Activated CD8-positive, alpha-beta T cell treated with anti-CD3 and anti-CD28 coated beads for 36 hours (primary cell): ENCODE results near the gene INPP5A. TPM values are rescaled to one million over a fixed set of nuclear protein-coding genes. Genes with fewer than 3 reads are reported as not detected.
"Not testable (repeated sequence)": the region's sequence is repeated elsewhere in the genome, so short reads cannot be mapped to it uniquely, and the experiment has no call there.

Experiments
- ATAC-seq: fragments of 200-7000 bp; cut with Tn5 transposase; one replicate; pipeline ENCODE4 v1.10.0; 2021; ENCODE audit warnings: mild to moderate bottlenecking, moderate library complexity
- CTCF ChIA-PET: fragments of 350-600 bp; sonication (Branson Sonifier 250); formaldehyde crosslinking; loops from one replicate; lab custom pipeline; 2021; ENCODE audit warnings: antibody characterized with exemption; lab: Charles Lee
- POLR2A ChIA-PET: fragments of 350-600 bp; sonication (Branson Sonifier 250); formaldehyde crosslinking; loops from one replicate; lab custom pipeline; 2021; ENCODE audit warnings: antibody characterized with exemption; lab: Charles Lee
- DNase-seq: peaks from one replicate; pipeline ENCODE4 v3.0.0-alpha.2; 2020
- H3K27ac Mint-ChIP-seq: one replicate; pipeline ENCODE4 v1.8.0; 2021; ENCODE audit warnings: mild to moderate bottlenecking, mixed read lengths
- H3K27me3 Mint-ChIP-seq: one replicate; pipeline ENCODE4 v1.8.0; 2021; ENCODE audit warnings: mixed read lengths
- H3K36me3 Mint-ChIP-seq: one replicate; pipeline ENCODE4 v1.8.0; 2021; ENCODE audit warnings: low read depth, mixed read lengths
- H3K4me1 Mint-ChIP-seq: one replicate; pipeline ENCODE4 v1.8.0; 2021; ENCODE audit warnings: low read depth, mixed read lengths
- H3K4me3 Mint-ChIP-seq: one replicate; pipeline ENCODE4 v1.8.0; 2021; ENCODE audit warnings: mild to moderate bottlenecking, moderate library complexity, mixed read lengths
- H3K9me3 Mint-ChIP-seq: one replicate; pipeline ENCODE4 v1.8.0; 2021; ENCODE audit warnings: mixed read lengths
- intact Hi-C: fragments of 100-400 bp; cut with micrococcal nuclease; formaldehyde crosslinking; loops from one replicate; pipeline ENCODE4 v1.10.0; 2022
- total RNA-seq, 2 experiments: library from RNA; stranded (reverse); gene quantifications; one replicate each; pipeline ENCODE4 v1.2.3, GENCODE V29; 2021
- TF ChIP-seq, protein P1 (sequence below): fragments of 200-600 bp; IDR thresholded peaks from one replicate; pipeline ENCODE4 v1.8.0; 2022; ENCODE audit warnings: antibody characterized with exemption, mild to moderate bottlenecking

Gene INPP5A
- total RNA-seq, 2 experiments from 2014 or later = 9.6 to 10.4 TPM

DNA sequence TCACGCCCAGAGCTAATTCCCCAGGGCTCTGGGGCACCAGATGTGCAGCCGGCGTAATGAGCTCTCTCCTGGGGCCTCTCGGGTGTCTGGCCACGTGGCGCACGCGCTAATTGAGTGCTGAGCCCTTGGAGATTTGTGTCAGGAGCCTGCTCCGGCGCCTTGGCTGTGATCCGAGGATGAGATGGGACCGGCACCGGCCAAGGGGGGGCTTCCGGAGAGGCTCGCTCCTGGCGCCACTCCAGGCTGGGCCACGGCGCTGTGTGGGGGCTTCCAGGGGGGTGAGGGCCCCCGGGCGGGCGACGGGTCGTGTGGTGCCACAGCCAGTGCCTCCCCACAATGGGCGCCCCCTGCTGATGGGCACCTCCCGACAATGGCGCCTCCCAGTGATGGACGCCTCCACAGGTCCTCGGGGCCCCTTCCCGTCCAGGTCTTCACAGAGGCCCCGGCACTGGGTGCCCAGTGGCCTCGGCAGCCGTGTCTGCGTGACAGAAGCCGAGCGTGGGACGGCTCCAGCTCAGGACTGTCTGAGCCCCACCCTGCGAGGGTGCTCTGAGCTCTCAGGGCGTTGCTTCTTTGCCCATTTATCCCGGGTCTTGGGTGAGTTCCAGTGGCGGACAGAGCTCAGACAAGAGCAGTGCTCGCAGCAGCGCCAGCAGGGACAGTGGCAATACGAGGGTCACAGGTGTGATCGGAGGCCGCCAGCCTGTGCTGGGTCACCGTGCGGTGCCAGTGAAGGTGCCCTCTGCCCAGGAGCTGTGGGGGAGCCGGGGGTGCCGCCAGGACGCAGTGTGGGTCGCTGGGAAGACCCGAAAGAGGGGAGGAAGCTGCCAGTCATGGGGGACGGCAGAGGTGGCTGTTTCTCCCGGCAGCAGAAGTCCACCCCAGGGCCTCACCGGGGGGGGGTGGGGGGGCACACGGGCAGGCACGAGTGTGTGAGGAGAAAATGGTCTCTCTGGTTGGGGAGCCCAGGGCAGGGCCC is 256.6 kb downstream of the INPP5A start:
- ATAC-seq (no peak), DNase-seq (no peak)
- CTCF ChIA-PET = interaction anchor here (1.0 kb wide), 1 partner anchor 139 kb away, joined by 4 read pairs; no protein-coding TSS in a partner anchor
- H3K27ac Mint-ChIP-seq = no peak overlapping the region
- H3K4me1 Mint-ChIP-seq = no peaks in the 10 kb centered on the region
- intact Hi-C loops = loop anchor here (10.0 kb wide), 1 partner anchor 139 kb away; no protein-coding TSS in a partner anchor
- H3K36me3 Mint-ChIP-seq = no peaks in the 10 kb centered on the region
- H3K27me3 Mint-ChIP-seq = peaks cover 7% of the 10 kb centered on the region
- no peak overlapping the region for H3K4me3 Mint-ChIP-seq
- TF ChIP-seq, protein P1, sequence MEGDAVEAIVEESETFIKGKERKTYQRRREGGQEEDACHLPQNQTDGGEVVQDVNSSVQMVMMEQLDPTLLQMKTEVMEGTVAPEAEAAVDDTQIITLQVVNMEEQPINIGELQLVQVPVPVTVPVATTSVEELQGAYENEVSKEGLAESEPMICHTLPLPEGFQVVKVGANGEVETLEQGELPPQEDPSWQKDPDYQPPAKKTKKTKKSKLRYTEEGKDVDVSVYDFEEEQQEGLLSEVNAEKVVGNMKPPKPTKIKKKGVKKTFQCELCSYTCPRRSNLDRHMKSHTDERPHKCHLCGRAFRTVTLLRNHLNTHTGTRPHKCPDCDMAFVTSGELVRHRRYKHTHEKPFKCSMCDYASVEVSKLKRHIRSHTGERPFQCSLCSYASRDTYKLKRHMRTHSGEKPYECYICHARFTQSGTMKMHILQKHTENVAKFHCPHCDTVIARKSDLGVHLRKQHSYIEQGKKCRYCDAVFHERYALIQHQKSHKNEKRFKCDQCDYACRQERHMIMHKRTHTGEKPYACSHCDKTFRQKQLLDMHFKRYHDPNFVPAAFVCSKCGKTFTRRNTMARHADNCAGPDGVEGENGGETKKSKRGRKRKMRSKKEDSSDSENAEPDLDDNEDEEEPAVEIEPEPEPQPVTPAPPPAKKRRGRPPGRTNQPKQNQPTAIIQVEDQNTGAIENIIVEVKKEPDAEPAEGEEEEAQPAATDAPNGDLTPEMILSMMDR = no peak
- no peaks in the 10 kb centered on the region for H3K9me3 Mint-ChIP-seq
- POLR2A ChIA-PET = no interaction called here

DNA sequence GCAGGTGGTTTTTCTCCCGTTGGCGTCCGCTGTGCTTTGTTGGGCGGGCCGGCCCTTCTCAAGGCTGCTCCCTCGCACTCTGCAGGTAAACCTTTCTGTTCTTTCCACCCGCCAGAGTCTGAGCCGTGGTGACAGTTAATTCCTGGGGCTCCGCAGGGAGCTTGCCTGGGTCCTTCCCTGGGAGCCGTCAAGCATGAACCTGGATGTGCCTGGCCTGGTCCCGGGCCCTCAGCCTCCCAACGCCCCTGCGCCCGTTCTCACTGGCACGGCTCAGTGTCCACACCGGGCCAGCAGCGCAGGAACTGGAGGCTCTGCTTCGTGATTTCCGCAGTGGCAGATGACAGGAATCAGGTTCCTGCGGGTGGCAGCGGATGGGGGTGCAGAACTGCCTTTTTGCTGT is 259.3 kb downstream of the INPP5A start:
- DNase-seq (no peak), ATAC-seq (no peak)
- H3K9me3 Mint-ChIP-seq = no peaks in the 10 kb centered on the region
- no peaks in the 10 kb centered on the region for H3K4me1 Mint-ChIP-seq
- no peak overlapping the region for H3K4me3 Mint-ChIP-seq
- ChIA-PET CTCF (interaction anchor here (0.7 kb wide), 1 partner anchor 143 kb away, joined by 3 read pairs; no protein-coding TSS in a partner anchor), POLR2A (no interaction called here)
- no peak overlapping the region for H3K27ac Mint-ChIP-seq
- H3K36me3 Mint-ChIP-seq = no peaks in the 10 kb centered on the region
- TF ChIP-seq, protein P1 = no peak
- intact Hi-C loops = loop anchor here (10.0 kb wide), 1 partner anchor 142 kb away; no protein-coding TSS in a partner anchor
- no peaks in the 10 kb centered on the region for H3K27me3 Mint-ChIP-seq

- DNase-seq, ATAC-seq, H3K27me3 Mint-ChIP-seq, H3K9me3 Mint-ChIP-seq, H3K36me3 Mint-ChIP-seq, CTCF ChIA-PET, H3K4me3 Mint-ChIP-seq, H3K27ac Mint-ChIP-seq, H3K4me1 Mint-ChIP-seq, POLR2A ChIA-PET: not testable (repeated sequence)
- intact Hi-C loops = loop anchor here (10.0 kb wide), 1 partner anchor 143 kb away; no protein-coding TSS in a partner anchor
These were observed 260.4 kb downstream of the INPP5A start for GRCh38 chr10:132797986-132798385.

GRCh38 chr10:132798403-132798802 is 260.8 kb downstream of the INPP5A start:
- TF ChIP-seq, protein P1 = no peak
- H3K4me1 Mint-ChIP-seq = no peaks in the 10 kb centered on the region
- ChIA-PET POLR2A (no interaction called here), CTCF (no interaction called here)
- no peaks in the 10 kb centered on the region for H3K9me3 Mint-ChIP-seq
- DNase-seq = no peak
- no peak overlapping the region for H3K4me3 Mint-ChIP-seq
- ATAC-seq = no peak
- H3K36me3 Mint-ChIP-seq = no peaks in the 10 kb centered on the region
- intact Hi-C loops = loop anchor here (10.0 kb wide), 1 partner anchor 144 kb away; no protein-coding TSS in a partner anchor
- H3K27me3 Mint-ChIP-seq = no peaks in the 10 kb centered on the region
- no peak overlapping the region for H3K27ac Mint-ChIP-seq

- no peaks in the 10 kb centered on the region for H3K9me3 Mint-ChIP-seq
- no peaks in the 10 kb centered on the region for H3K36me3 Mint-ChIP-seq
- ATAC-seq (no peak), DNase-seq (no peak)
- TF ChIP-seq, protein P1 = no peak
- POLR2A ChIA-PET = no interaction called here
- no peaks in the 10 kb centered on the region for H3K27me3 Mint-ChIP-seq
- no peak overlapping the region for H3K27ac Mint-ChIP-seq
- H3K4me3 Mint-ChIP-seq = no peak overlapping the region
- CTCF ChIA-PET = no interaction called here
- intact Hi-C loops = loop anchor here (10.0 kb wide), 1 partner anchor 144 kb away; no protein-coding TSS in a partner anchor
- H3K4me1 Mint-ChIP-seq = no peaks in the 10 kb centered on the region
These were observed 261.3 kb downstream of the INPP5A start for GRCh38 chr10:132798876-132799275.
